GM12878 (cell line): Measurements from ENCODE around the gene STXBP5. TPM values are rescaled to one million over a fixed set of nuclear protein-coding genes. Genes with fewer than 3 reads are reported as not detected.

ENCODE experiments used
- CBFB ChIP-seq: IDR thresholded peaks from 2 replicates; pipeline ENCODE4 v1.6.1; 2016; ENCODE audit warnings: antibody characterized with exemption, low read depth
- ELK1 ChIP-seq: IDR thresholded peaks from 2 replicates; pipeline ENCODE4 v1.6.1; 2012; ENCODE audit warnings: low read depth, low read length, improper control_type of control experiment
- MYB ChIP-seq: fragments of 150-350 bp; IDR thresholded peaks from 2 replicates; pipeline ENCODE4 v1.6.1; 2014; ENCODE audit warnings: mild to moderate bottlenecking, low read depth, low read length, borderline replicate concordance
- PRDM15 ChIP-seq: fragments of 450-650 bp; formaldehyde crosslinking; IDR thresholded peaks from 2 replicates; pipeline ENCODE4 v1.4.0; 2020; ENCODE audit warnings: mild to moderate bottlenecking, moderate library complexity
- ZBTB4 ChIP-seq: fragments of 450-650 bp; formaldehyde crosslinking; IDR thresholded peaks from 2 replicates; pipeline ENCODE4 v1.4.0; 2022; ENCODE audit warnings: mild to moderate bottlenecking, moderate library complexity
- polyA plus RNA-seq, 11 experiments: library from polyadenylated mRNA; depleted of rRNA in 4 of 11; unstranded in 6 of 11; stranded (reverse) in 5 of 11; fragments of >200 nt; fragmentation: Nextera tagmentation in 4 of 11; fragmentation: Illumina TruSeq in 1 of 11; extraction: Ambion mirVana in 4 of 11; extraction: Trizol in 1 of 11; gene quantifications; 1 replicate in 1 of 11; 2 replicates in 10 of 11; pipeline versions ENCODE4 v1.2.1 to v1.2.3, GENCODE V29; 2011 to 2016; ENCODE audit warnings: inconsistent platforms in 2 of 11, missing spikeins in 2 of 11, low read depth in 1 of 11
- total RNA-seq, 4 experiments: library from RNA; depleted of rRNA in 3 of 4; stranded (reverse); fragments of >200 nt in 3 of 4; fragmentation: Illumina TruSeq in 1 of 4; extraction: Trizol in 1 of 4; gene quantifications; 2 replicates each; pipeline versions ENCODE4 v1.2.1 to v1.2.3, GENCODE V29; 2013 to 2021

The STXBP5 gene
- total and polyA plus RNA-seq, 10 of the 15 experiments (the other 5 are each of a cell fraction or from before 2014, with no cell fraction given) = 1.4 to 13.2 (median 8.4) TPM

GRCh38 chr6:147169529-147169928 is 34.7 kb upstream of the STXBP5 start (continued):
- TF ChIP-seq ZBTB4 (CRISPR knock-in tag) = no peak
- TF ChIP-seq PRDM15 (CRISPR knock-in tag) = no peak
- no peak for TF ChIP-seq MYB
- TF ChIP-seq CBFB = no peak
- no peak for TF ChIP-seq ELK1
